HepG2 (cell line): Measurements from ENCODE around the gene MEA1. TPM values are rescaled to one million over a fixed set of nuclear protein-coding genes. Genes with fewer than 3 reads are reported as not detected.
A peak's percentile ranks its signal among the peaks of the same experiment; 100 is the strongest.

Experiments used
- AFF4 ChIP-seq: sonication (generic); formaldehyde crosslinking; IDR thresholded peaks from 2 replicates; pipeline ENCODE4 v1.4.0; 2020; ENCODE audit warnings: missing genetic modification reagents
- BCL3 ChIP-seq: sonication (generic); formaldehyde crosslinking; IDR thresholded peaks from 2 replicates; pipeline ENCODE4 v1.5.1; 2020; ENCODE audit warnings: mild to moderate bottlenecking, missing genetic modification reagents, moderate library complexity
- CSRNP2 ChIP-seq: sonication (generic); formaldehyde crosslinking; conservative IDR thresholded peaks from 2 replicates; pipeline ENCODE4 v1.8.0; 2022; ENCODE audit warnings: low read depth, missing genetic modification reagents
- GATA4 ChIP-seq: sonication (generic); IDR thresholded peaks from 2 replicates; pipeline ENCODE4 v1.6.1; 2016; ENCODE audit warnings: antibody characterized with exemption, low read depth, borderline replicate concordance
- HDAC1 ChIP-seq: sonication (generic); formaldehyde crosslinking; IDR thresholded peaks from 2 replicates; pipeline ENCODE4 v1.5.1; 2020; ENCODE audit warnings: mild to moderate bottlenecking, missing genetic modification reagents
- KLF12 ChIP-seq: sonication (generic); formaldehyde crosslinking; IDR thresholded peaks from 2 replicates; pipeline ENCODE4 v1.4.0; 2020; ENCODE audit warnings: missing genetic modification reagents, borderline replicate concordance
- MAZ ChIP-seq, 2 experiments: sonication (generic) in 1 of 2; formaldehyde crosslinking in 1 of 2; IDR thresholded peaks; 2 replicates each; pipeline versions ENCODE4 v1.5.0 to v1.6.1; 2012 to 2020; ENCODE audit warnings: low read depth in 2 of 2, mild to moderate bottlenecking in 2 of 2, borderline replicate concordance in 1 of 2, improper control_type of control experiment in 1 of 2, low read length in 1 of 2, missing genetic modification reagents in 1 of 2, moderate library complexity in 1 of 2
- MYC ChIP-seq: sonication (generic); formaldehyde crosslinking; IDR thresholded peaks from 2 replicates; pipeline ENCODE4 v1.9.0; 2021; ENCODE audit warnings: missing genetic modification reagents, borderline replicate concordance
- NONO ChIP-seq, 2 experiments: fragments of 450-650 bp in 1 of 2; sonication (generic) in 1 of 2; formaldehyde crosslinking in 1 of 2; IDR thresholded peaks in 1 of 2; conservative IDR thresholded peaks in 1 of 2; 2 replicates each; pipeline versions ENCODE4 v1.6.1 to v1.8.0; 2017 to 2022; ENCODE audit warnings: mild to moderate bottlenecking in 1 of 2, missing genetic modification reagents in 1 of 2, moderate library complexity in 1 of 2
- PBX3 ChIP-seq: sonication (generic); formaldehyde crosslinking; IDR thresholded peaks from 2 replicates; pipeline ENCODE4 v1.8.1; 2023; ENCODE audit warnings: missing genetic modification reagents, inconsistent platforms, borderline replicate concordance
- ZNF263 ChIP-seq: sonication (generic); formaldehyde crosslinking; IDR thresholded peaks from 2 replicates; pipeline ENCODE4 v1.4.0; 2020; ENCODE audit warnings: missing genetic modification reagents
- ZNF550 ChIP-seq: sonication (generic); formaldehyde crosslinking; IDR thresholded peaks from 2 replicates; pipeline ENCODE4 v1.4.0; 2020; ENCODE audit warnings: mild to moderate bottlenecking, missing genetic modification reagents, borderline replicate concordance
- ZNF558 ChIP-seq: sonication (generic); formaldehyde crosslinking; IDR thresholded peaks from 2 replicates; pipeline ENCODE4 v1.9.0; 2022; ENCODE audit warnings: mild to moderate bottlenecking, missing genetic modification reagents, borderline replicate concordance
- ZNF619 ChIP-seq: sonication (generic); formaldehyde crosslinking; IDR thresholded peaks from 2 replicates; pipeline ENCODE4 v1.4.0; 2020; ENCODE audit warnings: mild to moderate bottlenecking, missing genetic modification reagents
- ZNF816 ChIP-seq: sonication (generic); formaldehyde crosslinking; IDR thresholded peaks from 2 replicates; pipeline ENCODE4 v1.8.0; 2022; ENCODE audit warnings: missing genetic modification reagents, mild to moderate bottlenecking, borderline replicate concordance
- ZSCAN29 ChIP-seq: sonication (generic); formaldehyde crosslinking; conservative IDR thresholded peaks from 2 replicates; pipeline ENCODE4 v1.4.0; 2020; ENCODE audit warnings: mild to moderate bottlenecking, missing genetic modification reagents
- polyA plus RNA-seq, 8 experiments: library from polyadenylated mRNA; depleted of rRNA in 3 of 8; stranded (reverse) in 7 of 8; unstranded in 1 of 8; fragments of >200 nt; fragmentation: Illumina TruSeq in 4 of 8; extraction: Trizol in 4 of 8; gene quantifications; 2 replicates each; pipeline versions ENCODE4 v1.2.1 to v1.2.3, GENCODE V29; 2011 to 2016; ENCODE audit warnings: low read depth in 4 of 8, missing spikeins in 1 of 8, mixed read lengths in 1 of 8; ENCODE audit not compliant: insufficient read depth in 1 of 8
- total RNA-seq, 5 experiments: library from RNA; depleted of rRNA; stranded (reverse); fragments of >200 nt; fragmentation: Illumina TruSeq; extraction: Trizol; gene quantifications; 2 replicates each; pipeline ENCODE4 v1.2.3, GENCODE V29; 2016; ENCODE audit warnings: low read depth in 1 of 5
- TF ChIP-seq, protein P1 (sequence below): IDR thresholded peaks from 2 replicates; pipeline ENCODE4 v1.6.1; 2018; ENCODE audit warnings: missing genetic modification reagents, mild to moderate bottlenecking, missing compliant biosample characterization

Gene MEA1
- total and polyA plus RNA-seq, 2 of the 13 experiments (the other 11 are each of a cell fraction or from before 2014, with no cell fraction given) = 75.6 to 86.2 TPM

GRCh38 chr6:42984001-42984923 is 29.5 kb downstream of the MEA1 start, which contains the start of gene PPP2R5D (continued):
- TF ChIP-seq BCL3 (CRISPR knock-in tag) (no peak), NONO (IDR thresholded peaks at IDR 0.05) (no peak), NONO (CRISPR knock-in tag; conservative IDR thresholded peaks at IDR 0.05) (no peak), PBX3 (no peak), CSRNP2 (CRISPR knock-in tag) (no peak), ZSCAN29 (no peak), MAZ (IDR thresholded peaks at IDR 0.05; ENCODE audit: borderline replicate concordance, low read depth, low read length) (no peak), MAZ (CRISPR knock-in tag; IDR thresholded peaks at IDR 0.05; ENCODE audit: low read depth) (peak; percentile 59), KLF12 (CRISPR knock-in tag) (peak; percentile 92), ZNF263 (0 out of 2 replicates have a peak, but pooled peaks have one; percentile 61), HDAC1 (CRISPR knock-in tag) (peak; percentile 25; the same call in 1 of the 2 replicates), ZNF619 (CRISPR knock-in tag) (0 out of 2 replicates have a peak, but pooled peaks have one; percentile 54), AFF4 (CRISPR knock-in tag) (no peak), GATA4 (peak; percentile 80; the same call in 1 of the 2 replicates), ZNF550 (no peak), MYC (peak; percentile 53; the same call in 1 of the 2 replicates), ZNF816 (CRISPR knock-in tag) (no peak; the same call in 1 of the 2 replicates), ZNF558 (CRISPR knock-in tag) (no peak)
- TF ChIP-seq, protein P1, sequence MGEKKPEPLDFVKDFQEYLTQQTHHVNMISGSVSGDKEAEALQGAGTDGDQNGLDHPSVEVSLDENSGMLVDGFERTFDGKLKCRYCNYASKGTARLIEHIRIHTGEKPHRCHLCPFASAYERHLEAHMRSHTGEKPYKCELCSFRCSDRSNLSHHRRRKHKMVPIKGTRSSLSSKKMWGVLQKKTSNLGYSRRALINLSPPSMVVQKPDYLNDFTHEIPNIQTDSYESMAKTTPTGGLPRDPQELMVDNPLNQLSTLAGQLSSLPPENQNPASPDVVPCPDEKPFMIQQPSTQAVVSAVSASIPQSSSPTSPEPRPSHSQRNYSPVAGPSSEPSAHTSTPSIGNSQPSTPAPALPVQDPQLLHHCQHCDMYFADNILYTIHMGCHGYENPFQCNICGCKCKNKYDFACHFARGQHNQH (CRISPR knock-in tag) = peak; percentile 62; the same call in 1 of the 2 replicates
